ENCODE data around the gene CCS.

CCS gene

GRCh38 chr11:66548774-66549630 is 44.0 kb upstream of the CCS start:
- Histone ChIP-seq H3K4me1 (ENCODE audit: control insufficient read depth, insufficient read depth, low read length) (peaks cover 22% of the 10 kb centered on the region), H3K4me3 (ENCODE audit: insufficient read depth, low read depth, low read length) (no peak overlapping the region), H3K36me3 (ENCODE audit: control insufficient read depth, insufficient read depth, low read length) (no peaks in the 10 kb centered on the region), H3K9me3 (ENCODE audit: control insufficient read depth, low read length) (no peaks in the 10 kb centered on the region), H3K27ac (ENCODE audit: insufficient read depth, low read depth, low read length, poor library complexity, severe bottlenecking) (no peak overlapping the region), H3K27me3 (ENCODE audit: control insufficient read depth, insufficient read depth, low read length, poor library complexity, severe bottlenecking) (no peaks in the 10 kb centered on the region)
- WGBS, 2 experiments = 78 to 80% methylated on average over 16 of the region's 16 CpGs

DNA sequence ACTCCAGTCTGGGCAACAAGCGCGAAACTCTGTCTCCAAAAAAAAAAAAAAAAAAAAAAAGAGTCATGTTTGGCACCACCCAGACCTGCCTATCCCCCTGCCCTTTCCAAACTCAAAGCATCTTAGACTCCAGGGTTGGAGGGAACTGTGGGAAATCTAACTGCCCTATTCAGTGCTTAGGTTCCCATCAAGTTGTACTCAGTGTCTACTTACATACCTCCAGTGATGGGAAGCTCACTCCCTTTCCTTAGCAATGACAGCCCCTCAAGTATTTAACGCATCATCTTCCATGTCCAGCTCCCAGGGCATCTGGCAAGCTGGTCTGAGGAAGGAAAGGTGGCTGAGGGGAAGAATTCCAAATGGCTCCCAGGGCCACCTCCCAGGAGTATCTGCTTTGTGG is 43.3 kb upstream of the CCS start:
- H3K9me3 ChIP-seq (ENCODE audit: control insufficient read depth, low read length) = no peaks in the 10 kb centered on the region
- no peaks in the 10 kb centered on the region for H3K36me3 ChIP-seq (ENCODE audit: control insufficient read depth, insufficient read depth, low read length)
- H3K4me3 ChIP-seq (ENCODE audit: insufficient read depth, low read depth, low read length) = no peak overlapping the region
- no peaks in the 10 kb centered on the region for H3K27me3 ChIP-seq (ENCODE audit: control insufficient read depth, insufficient read depth, low read length, poor library complexity, severe bottlenecking)
- H3K27ac ChIP-seq (ENCODE audit: insufficient read depth, low read depth, low read length, poor library complexity, severe bottlenecking) = no peak overlapping the region
- peaks cover 22% of the 10 kb centered on the region for H3K4me1 ChIP-seq (ENCODE audit: control insufficient read depth, insufficient read depth, low read length)
- WGBS, 2 experiments = 90% methylated on average over 3 of the region's 3 CpGs

- H3K9me3 ChIP-seq (ENCODE audit: control insufficient read depth, low read length) = no peaks in the 10 kb centered on the region
- peaks cover 22% of the 10 kb centered on the region for H3K4me1 ChIP-seq (ENCODE audit: control insufficient read depth, insufficient read depth, low read length)
- H3K27me3 ChIP-seq (ENCODE audit: control insufficient read depth, insufficient read depth, low read length, poor library complexity, severe bottlenecking) = no peaks in the 10 kb centered on the region
- H3K36me3 ChIP-seq (ENCODE audit: control insufficient read depth, insufficient read depth, low read length) = no peaks in the 10 kb centered on the region
- 91 to 95% methylated on average over 4 of the region's 4 CpGs for WGBS, 2 experiments
- H3K4me3 ChIP-seq (ENCODE audit: insufficient read depth, low read depth, low read length) = no peak overlapping the region
- H3K27ac ChIP-seq (ENCODE audit: insufficient read depth, low read depth, low read length, poor library complexity, severe bottlenecking) = no peak overlapping the region
Measured at GRCh38 chr11:66550887-66551286, 42.1 kb upstream of the CCS start.

DNA sequence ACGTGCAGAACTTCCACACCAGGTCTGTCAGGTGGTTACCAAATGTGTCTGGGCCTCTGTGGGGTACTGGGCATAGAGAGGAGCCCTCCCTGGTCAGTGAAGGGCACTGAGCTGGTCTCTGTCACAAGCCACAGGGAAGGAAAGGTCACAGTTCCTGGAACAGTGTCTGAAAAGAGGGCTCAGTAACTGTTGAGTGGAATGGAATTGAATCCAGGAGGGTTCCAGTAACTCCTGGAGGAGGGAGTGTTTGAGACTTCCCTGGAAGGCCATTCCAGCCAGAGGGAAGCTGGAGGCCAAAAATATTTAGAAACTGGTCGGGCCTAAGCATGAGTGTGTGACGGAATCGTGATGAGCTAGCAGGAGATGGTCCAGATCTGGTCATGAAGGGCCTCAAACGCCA is 38.4 kb upstream of the CCS start:
- Histone ChIP-seq H3K36me3 (ENCODE audit: control insufficient read depth, insufficient read depth, low read length) (peaks cover 10% of the 10 kb centered on the region), H3K9me3 (ENCODE audit: control insufficient read depth, low read length) (no peaks in the 10 kb centered on the region), H3K27me3 (ENCODE audit: control insufficient read depth, insufficient read depth, low read length, poor library complexity, severe bottlenecking) (no peaks in the 10 kb centered on the region), H3K4me3 (ENCODE audit: insufficient read depth, low read depth, low read length) (no peak overlapping the region), H3K27ac (ENCODE audit: insufficient read depth, low read depth, low read length, poor library complexity, severe bottlenecking) (no peak overlapping the region), H3K4me1 (ENCODE audit: control insufficient read depth, insufficient read depth, low read length) (no peaks in the 10 kb centered on the region)
- whole genome bisulfite sequencing, 2 experiments = 89 to 95% methylated on average over 5 of the region's 5 CpGs

DNA sequence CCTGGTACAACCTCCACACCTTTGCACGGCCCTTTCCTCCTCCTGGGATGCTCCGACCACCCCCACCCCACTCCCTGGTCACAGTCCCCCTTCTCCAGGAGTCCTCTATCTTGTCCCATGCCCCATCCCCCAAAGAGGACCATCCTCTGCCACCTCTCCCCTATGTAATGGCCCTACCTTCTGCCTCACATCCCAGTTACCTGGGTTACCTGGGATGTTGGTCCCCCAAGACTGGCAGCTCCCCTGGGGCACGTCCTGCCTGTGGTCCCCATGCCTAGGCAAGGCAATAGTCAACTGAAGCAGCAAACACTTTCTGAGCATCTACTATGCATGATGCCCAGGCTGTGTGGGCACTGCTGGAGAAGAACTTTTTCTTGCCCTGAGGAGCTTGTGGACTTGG is 37.6 kb upstream of the CCS start:
- Histone ChIP-seq H3K36me3 (ENCODE audit: control insufficient read depth, insufficient read depth, low read length) (peaks cover 14% of the 10 kb centered on the region), H3K9me3 (ENCODE audit: control insufficient read depth, low read length) (no peaks in the 10 kb centered on the region), H3K27ac (ENCODE audit: insufficient read depth, low read depth, low read length, poor library complexity, severe bottlenecking) (no peak overlapping the region), H3K4me1 (ENCODE audit: control insufficient read depth, insufficient read depth, low read length) (no peaks in the 10 kb centered on the region), H3K4me3 (ENCODE audit: insufficient read depth, low read depth, low read length) (no peak overlapping the region), H3K27me3 (ENCODE audit: control insufficient read depth, insufficient read depth, low read length, poor library complexity, severe bottlenecking) (no peaks in the 10 kb centered on the region)
- 86 to 94% methylated on average over 3 of the region's 3 CpGs for WGBS, 2 experiments

DNA sequence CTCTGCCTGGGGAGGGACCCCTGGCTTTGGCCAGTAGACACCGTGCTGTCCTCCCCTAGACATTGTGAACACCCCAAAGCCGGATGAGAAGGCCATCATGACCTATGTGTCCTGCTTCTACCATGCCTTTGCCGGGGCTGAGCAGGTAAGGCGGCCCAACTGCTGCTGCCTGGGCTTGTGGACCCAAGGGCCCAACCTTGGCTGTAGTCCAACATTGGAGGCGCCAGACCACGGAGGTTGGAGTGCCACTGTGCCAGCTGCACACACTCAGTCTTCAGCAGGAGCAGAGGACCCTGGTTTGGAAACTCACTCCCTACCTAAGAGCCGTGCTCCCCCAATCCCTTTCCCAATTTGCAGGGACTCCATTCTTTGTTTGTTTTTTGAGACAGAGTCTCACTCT is 36.9 kb upstream of the CCS start:
- H3K36me3 ChIP-seq (ENCODE audit: control insufficient read depth, insufficient read depth, low read length) = peaks cover 17% of the 10 kb centered on the region
- H3K4me3 ChIP-seq (ENCODE audit: insufficient read depth, low read depth, low read length) = no peak overlapping the region
- H3K27ac ChIP-seq (ENCODE audit: insufficient read depth, low read depth, low read length, poor library complexity, severe bottlenecking) = no peak overlapping the region
- H3K4me1 ChIP-seq (ENCODE audit: control insufficient read depth, insufficient read depth, low read length) = no peaks in the 10 kb centered on the region
- 93 to 94% methylated on average over 7 of the region's 7 CpGs for WGBS, 2 experiments
- no peaks in the 10 kb centered on the region for H3K9me3 ChIP-seq (ENCODE audit: control insufficient read depth, low read length)
- no peaks in the 10 kb centered on the region for H3K27me3 ChIP-seq (ENCODE audit: control insufficient read depth, insufficient read depth, low read length, poor library complexity, severe bottlenecking)

DNA sequence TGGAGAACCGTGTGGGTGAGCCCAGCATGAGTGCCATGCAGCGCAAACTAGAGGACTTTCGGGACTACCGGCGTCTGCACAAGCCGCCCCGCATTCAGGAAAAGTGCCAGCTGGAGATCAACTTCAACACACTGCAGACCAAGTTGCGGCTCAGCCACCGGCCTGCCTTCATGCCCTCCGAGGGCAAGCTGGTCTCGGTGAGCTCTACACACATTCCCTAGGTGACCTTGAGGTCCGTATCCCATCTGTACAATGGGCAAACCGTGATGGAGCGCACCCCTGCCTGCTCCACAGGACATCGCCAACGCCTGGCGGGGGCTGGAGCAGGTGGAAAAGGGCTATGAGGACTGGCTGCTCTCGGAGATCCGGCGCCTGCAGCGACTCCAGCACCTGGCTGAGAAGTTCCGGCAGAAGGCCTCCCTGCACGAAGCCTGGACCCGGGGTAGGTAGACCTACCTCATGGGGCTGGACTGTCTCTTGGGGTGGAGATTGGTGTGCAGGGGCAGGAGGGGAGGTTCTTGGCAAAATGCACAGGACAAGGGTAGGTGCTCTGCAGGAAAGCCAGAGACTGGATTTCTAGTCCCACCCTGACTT is 35.2 kb upstream of the CCS start:
- Histone ChIP-seq H3K27ac (ENCODE audit: insufficient read depth, low read depth, low read length, poor library complexity, severe bottlenecking) (no peak overlapping the region), H3K36me3 (ENCODE audit: control insufficient read depth, insufficient read depth, low read length) (peaks cover 17% of the 10 kb centered on the region), H3K9me3 (ENCODE audit: control insufficient read depth, low read length) (no peaks in the 10 kb centered on the region), H3K4me1 (ENCODE audit: control insufficient read depth, insufficient read depth, low read length) (no peaks in the 10 kb centered on the region), H3K27me3 (ENCODE audit: control insufficient read depth, insufficient read depth, low read length, poor library complexity, severe bottlenecking) (no peaks in the 10 kb centered on the region), H3K4me3 (ENCODE audit: insufficient read depth, low read depth, low read length) (no peak overlapping the region)
- 94 to 95% methylated on average over 24 of the region's 24 CpGs for WGBS, 2 experiments

DNA sequence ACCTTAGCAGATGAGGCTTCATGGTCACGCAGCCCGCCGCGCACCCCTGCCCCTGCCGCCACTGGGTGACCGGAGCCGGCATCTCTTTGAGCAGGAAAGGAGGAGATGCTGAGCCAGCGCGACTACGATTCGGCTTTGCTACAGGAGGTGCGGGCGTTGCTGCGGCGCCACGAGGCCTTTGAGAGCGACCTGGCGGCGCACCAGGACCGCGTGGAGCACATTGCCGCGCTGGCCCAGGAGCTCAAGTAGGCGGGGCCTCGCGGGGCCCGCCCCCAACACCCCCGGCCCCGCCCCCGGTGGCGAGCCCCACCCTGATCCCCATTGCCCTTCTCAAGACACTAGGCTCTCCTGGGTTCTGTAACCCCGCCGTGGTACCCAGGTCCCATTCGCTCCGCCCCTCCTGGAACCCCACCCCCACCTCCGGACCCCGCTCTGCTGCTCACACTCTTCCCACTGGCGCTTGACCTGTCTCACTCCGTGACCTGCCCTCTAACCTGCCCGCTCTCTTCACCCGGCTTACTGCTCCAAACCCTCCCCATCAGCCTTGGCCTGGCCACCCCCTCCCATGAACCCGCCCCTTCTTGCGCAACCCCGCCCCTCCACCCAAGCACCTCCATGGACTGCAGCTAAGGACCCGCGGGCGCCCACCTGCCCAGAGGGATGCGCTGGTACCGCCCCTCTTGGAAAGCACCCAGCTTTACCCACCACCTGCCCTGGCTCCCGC is 33.7 kb upstream of the CCS start:
- Histone ChIP-seq H3K4me3 (ENCODE audit: insufficient read depth, low read depth, low read length) (no peak overlapping the region), H3K27me3 (ENCODE audit: control insufficient read depth, insufficient read depth, low read length, poor library complexity, severe bottlenecking) (no peaks in the 10 kb centered on the region), H3K9me3 (ENCODE audit: control insufficient read depth, low read length) (no peaks in the 10 kb centered on the region), H3K27ac (ENCODE audit: insufficient read depth, low read depth, low read length, poor library complexity, severe bottlenecking) (no peak overlapping the region), H3K4me1 (ENCODE audit: control insufficient read depth, insufficient read depth, low read length) (no peaks in the 10 kb centered on the region), H3K36me3 (ENCODE audit: control insufficient read depth, insufficient read depth, low read length) (peaks cover 17% of the 10 kb centered on the region)
- WGBS, 2 experiments = 94 to 95% methylated on average over 50 of the region's 50 CpGs

GRCh38 chr11:66559866-66560676 is 32.9 kb upstream of the CCS start:
- Histone ChIP-seq H3K27ac (ENCODE audit: insufficient read depth, low read depth, low read length, poor library complexity, severe bottlenecking) (no peak overlapping the region), H3K27me3 (ENCODE audit: control insufficient read depth, insufficient read depth, low read length, poor library complexity, severe bottlenecking) (no peaks in the 10 kb centered on the region), H3K36me3 (ENCODE audit: control insufficient read depth, insufficient read depth, low read length) (peaks cover 17% of the 10 kb centered on the region), H3K4me1 (ENCODE audit: control insufficient read depth, insufficient read depth, low read length) (no peaks in the 10 kb centered on the region), H3K4me3 (ENCODE audit: insufficient read depth, low read depth, low read length) (no peak overlapping the region), H3K9me3 (ENCODE audit: control insufficient read depth, low read length) (no peaks in the 10 kb centered on the region)
- 92% methylated on average over 27 of the region's 27 CpGs for WGBS, 2 experiments
